ENCODE measurements around the gene C16orf54.
A peak's percentile ranks its signal among the peaks of the same experiment; 100 is the strongest.
"Not testable (repeated sequence)": the region's sequence is repeated elsewhere in the genome, so short reads cannot be mapped to it uniquely, and the experiment has no call there.

The C16orf54 gene

DNA sequence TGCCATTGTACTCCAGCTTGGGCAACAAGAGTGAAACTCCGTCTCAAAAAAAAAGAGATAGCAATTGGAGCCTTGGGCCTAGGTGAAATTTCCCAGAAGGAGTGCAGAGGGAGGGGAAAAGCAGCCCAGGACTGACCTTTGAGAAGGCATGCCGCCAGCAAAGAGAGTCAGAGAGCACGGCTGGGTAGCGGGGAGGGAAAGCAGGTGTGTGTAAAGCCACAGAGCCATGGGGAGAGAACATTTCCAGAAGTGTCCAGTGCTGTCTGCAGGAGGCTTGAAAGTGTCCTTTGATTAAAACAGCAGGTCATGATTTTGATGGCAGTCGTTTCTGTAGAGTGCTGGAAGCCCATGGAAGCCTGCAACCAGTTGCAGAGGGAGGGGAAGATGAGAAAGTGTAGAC is 8.1 kb downstream of the C16orf54 start:
- DNase-seq = no peak

DNA sequence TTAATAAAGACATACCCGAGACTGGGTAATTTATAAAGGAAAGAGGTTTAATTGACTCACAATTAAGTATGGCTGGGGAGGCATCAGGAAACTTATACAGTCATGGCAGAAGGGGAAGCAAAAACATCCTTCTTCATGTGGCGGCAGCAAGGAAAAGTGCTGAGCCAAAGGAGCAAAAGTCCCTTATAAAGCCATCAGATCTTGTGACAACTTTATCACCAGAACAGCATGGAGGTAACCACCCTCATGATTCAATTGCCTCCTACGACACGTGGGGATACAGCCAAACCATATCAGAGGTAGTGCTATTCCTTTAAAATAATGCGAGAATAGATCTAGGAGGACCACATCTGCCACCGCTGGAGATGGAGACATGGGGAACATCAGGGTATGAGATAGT is 9.0 kb downstream of the C16orf54 start:
- DNase-seq = no peak

DNA sequence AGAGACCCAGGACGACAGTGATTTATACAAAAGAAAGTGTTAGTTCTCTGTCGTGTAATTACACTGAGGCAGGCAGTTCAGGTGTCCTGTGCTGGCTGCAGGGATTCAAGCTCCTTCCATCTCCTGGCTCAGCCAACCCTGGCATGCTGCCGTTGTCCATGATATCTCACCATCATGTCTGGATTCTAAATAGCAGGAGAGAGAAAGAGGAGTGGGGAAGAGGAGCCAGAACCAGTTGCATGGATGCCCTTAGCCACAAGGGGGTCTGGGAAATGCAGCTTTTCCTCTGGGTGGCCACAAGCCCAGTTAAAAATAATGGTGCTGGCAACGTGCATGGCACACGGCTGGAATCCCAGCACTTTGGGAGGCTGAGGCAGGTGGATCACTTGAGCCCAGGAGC is 9.7 kb downstream of the C16orf54 start:
- no peak for DNase-seq

DNA sequence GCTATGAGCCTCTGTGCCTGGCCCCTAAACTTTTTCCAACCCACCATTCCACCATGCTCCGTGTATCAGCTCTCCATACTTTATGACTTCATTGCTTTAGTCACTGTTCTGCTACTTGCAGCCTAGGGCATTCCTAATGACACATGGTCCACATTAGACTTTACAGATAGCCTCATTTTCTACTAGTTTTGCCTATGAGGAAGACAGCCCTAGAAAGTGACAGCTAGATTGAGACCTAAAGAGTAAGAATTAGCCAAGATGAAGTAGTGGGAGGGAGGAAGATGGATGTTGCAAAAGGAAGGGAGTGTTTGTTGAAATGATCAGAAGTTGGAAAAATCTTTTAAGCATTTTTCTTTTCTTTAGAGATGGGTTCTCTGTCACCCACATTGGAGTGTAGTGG is 11.0 kb downstream of the C16orf54 start:
- no peak for DNase-seq

DNA sequence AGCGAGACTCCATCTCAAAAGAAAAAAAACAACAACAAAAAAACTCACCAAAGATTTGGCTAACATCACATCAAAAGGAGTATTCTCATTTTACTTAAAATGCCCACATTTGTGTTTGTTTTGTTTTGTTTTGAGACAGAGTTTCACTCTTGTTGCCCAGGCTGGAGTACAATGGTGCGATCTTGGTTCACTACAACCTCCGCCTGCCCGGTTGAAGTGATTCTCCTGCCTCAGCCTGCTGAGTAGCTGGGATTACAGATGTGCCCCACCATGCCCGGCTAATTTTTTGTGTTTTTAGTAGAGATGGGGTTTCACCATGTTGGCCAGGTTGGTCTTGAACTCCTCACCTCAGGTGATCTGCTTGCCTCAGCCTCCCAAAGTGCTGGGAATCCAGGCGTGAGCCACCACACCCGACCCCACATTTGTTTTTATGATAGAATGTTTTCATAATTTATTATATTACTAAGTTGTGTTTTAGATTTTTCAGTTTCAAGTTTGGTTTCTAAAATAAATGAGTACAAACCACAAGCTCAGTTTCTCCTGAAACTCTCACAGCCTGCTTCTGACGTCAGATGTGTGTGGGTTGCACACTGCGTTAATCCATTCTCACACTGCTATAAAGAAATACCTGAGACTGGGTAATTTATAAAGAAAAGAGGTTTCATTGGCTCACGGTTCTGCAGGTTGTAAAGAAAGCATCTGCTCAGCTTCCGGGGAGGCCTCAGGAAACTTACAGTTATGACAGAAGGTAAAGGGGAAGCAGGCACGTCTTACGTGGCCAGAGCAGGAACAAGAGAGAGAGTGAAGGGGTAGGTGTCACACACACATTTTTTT is 13.8 kb downstream of the C16orf54 start:
- not testable (repeated sequence) for DNase-seq

DNA sequence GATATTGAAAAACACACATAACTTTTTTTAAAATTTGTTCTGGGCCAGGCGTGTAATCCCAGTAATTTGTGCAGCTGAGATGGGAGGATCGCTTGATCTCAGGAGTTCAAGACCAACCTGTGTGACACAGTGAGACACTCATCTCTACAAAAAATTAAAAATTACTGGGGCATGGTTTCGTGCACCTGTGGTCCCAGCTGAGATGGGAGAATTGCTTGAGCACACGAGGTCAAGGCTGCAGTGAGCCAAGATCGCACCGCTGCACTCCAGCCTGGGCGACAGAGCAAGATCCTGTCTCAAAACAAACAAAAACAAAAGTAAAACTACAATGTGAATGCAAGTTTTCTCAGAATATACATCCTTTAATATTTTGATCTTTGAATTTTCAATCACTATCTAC is 15.1 kb downstream of the C16orf54 start:
- DNase-seq = no peak

DNA sequence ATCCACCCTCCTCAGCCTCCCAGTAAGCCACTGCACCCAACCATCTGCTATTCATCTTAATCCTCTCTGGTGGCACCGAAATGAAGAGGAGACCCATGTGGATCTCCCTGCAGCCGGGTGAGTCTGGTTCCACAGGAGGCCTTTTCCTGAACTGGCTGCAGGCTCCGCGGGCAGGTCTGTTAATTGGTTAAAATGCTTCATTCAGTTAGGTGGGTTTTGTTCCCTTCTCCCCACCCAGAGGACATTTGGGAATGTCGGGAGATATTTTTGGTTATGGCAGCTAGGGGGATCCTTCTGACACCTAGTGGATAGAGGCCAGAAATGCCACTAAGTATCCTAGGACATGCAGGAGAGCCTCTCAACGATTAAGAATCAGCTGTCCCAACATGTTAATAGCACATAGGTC is 16.7 kb downstream of the C16orf54 start:
- DNase-seq = no peak

DNA sequence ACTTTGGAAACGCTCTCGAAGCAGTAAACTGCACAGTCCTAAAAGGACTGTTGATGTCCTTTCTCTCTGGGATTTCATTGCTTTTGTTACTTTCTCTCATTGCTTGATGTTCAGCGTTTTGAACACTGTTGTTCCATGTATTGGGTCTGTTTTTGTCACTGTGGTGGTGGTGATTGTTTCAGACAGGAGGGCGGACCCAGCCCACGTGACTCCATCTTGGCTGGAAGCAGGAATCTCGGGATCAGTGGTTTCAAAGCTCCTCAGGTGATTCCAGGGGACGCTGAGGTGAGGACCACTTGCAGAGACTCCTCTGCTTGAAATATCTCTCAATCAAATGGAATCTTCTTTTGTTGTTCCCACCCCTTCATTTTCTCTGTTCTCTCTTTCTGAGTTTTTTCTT is 18.3 kb downstream of the C16orf54 start:
- no peak for DNase-seq

DNA sequence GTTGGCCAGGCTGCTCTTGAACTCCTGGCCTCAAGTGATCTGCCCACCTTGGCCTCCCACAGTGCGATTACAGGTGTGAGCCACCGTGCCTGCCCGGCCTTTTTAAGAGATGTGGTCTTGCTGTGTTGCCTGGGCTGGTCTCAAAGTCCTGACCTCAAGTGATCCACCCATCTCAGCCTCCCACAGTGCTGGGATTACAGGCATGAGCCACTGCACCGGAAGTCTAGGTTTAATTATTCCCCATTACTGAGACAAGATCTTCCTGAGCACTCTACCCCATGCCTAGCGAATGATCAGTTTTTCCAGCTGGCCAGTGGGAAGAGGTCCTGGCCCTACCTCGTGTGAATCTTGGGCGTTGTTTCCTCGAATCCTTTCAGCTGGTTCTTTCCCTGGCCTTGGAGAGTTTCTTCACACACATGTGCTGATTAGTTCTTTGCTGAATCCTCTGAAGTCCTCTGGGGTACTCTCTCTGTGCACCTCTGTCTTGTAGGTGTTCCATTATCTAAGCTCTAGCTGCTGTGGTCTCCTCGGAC is 18.9 kb downstream of the C16orf54 start:
- no peak for DNase-seq

DNA sequence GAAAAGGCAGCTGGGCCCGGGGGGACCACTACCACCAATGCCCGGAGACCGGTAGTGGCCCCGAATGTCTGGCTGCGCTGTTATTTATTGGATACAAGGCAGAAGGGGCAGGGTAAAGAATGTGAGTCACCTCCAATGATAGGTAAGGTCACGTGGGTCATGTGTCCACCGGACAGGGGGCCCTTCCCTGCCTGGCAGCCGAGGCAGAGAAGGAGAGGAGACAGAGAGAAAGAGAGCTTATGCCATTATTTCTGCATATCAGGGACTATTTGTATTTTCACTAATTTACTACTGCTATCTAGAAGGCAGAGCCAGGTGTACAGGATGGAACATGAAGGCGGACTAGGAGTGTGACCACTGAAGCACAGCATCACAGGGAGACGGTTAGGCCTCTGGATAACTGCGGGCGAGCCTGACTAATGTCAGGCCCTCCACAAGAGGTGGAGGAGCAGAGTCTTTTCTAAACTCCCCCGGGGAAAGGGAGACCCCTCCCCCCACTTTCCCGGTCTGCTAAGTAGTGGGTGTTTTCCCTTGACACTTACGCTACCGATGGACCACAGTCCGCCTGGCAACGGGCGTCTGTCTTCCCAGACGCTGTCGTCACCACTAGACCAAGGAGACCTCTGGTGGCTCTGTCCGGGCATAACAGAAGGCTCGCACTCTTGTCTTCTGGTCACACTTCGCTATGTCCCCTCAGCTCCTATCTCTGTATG is 24.5 kb downstream of the C16orf54 start:
- not testable (repeated sequence) for DNase-seq

DNA sequence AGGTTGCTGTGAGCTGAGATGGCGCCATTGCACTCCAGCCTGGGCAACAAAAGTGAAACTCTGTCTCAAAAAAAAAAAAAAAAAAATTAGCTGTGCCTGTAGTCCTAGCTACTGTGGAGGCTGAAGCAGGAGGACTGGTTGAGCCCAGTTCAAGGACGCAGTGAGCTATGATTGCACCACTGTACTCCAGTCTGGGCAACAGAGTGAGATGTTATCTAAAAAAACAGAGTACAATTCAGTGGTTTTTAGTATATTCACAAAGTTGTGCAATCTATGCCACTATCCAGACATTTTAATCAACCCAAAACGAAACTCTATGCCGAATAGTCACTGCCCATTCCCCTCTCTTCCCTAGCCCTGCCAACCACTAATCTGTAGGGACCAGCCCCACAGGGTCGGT is 25.1 kb downstream of the C16orf54 start:
- no peak for DNase-seq

DNA sequence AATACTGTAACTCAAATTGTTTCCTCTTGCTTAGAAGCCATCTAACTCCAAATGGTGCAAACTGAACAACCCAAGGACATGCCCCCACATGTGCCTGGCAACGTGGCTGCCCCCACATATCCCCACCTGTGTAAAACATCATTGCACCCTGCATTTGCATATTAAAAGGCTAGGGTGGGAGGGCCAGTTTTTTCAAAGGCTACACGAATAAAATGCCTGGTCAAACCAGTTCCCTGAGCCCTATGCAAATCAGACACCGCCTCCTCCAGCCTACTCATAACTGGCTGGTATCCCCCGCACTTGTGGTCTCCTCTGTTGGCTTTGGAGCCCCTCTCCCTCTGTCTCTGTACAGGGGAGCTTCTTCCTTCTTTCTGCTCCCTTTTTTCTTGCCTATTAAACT is 26.7 kb downstream of the C16orf54 start:
- DNase-seq = no peak

DNA sequence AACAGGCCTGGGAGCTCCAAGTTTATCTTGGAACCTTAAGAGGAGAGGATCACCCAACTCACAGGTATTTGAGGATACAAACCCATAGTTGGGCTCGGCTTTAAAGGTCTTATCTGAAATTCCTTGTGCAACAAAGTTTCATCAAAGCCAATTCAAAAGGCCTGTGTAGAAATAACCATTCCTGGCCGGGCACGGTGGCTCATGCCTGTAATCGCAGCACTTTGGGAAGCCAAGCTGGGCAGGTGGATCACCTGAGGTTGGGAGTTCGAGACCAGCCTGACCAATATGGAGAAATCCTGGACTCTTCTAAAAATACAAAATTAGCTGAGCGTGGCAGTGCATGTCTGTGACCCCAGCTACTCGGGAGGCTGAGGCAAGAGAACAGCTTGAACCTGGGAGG is 28.7 kb downstream of the C16orf54 start:
- no peak for DNase-seq

DNA sequence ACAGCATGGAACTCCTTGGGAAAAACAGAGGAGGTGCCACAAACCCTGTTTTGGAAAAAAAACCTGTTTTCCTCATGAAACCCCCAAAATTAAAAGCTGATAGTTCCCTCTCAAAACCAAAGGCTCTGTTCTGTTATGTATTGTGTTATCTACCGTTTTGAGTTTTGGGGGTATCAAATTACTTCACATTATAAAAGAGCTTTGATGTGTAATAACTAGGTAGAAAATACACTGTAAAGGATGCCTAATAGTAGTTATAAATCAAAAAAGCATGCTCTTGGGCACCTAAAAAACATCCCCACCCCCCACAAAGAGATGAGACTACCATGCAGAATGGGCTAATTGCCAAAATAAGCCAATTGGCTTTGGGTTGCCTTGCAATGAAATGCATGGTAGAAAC is 30.8 kb downstream of the C16orf54 start:
- DNase-seq = no peak

DNA sequence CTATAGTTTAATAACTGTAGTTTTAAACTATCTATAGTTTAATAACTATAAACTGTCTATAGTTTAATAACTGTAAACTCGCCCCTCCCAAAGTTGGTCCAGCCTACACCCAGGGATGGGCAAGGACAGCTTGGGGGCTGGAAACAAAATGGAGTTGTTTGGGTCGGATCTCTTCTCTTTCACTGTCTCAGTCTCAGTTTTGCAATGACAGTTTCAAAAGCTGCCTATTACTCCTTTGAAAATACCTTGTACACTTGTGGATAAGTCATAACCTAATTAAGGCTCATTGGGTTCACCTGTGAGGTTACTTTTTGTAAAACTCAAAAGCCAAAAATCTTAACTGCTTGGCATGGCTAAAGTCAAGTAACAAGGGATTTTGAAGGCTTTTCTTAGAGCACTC is 31.4 kb downstream of the C16orf54 start:
- no peak for DNase-seq

DNA sequence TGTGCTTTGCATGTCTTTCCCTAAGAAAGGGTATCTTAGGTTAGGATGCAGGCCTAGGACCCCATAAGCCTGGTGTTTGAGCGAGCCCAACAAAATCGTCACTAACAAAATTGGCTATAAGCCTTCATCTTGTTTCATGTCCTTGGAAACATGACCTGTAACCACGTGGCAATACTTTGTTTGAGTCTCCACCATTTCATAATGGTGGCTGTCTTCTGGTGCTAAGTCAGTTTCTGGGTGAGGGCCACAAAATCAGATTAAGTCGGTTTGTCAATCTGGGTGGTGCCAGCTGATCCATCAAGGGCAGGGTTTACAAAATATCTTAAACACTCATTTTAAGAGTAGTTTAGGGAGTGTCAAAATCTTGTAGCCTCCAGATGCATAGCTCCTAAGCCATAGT is 33.0 kb downstream of the C16orf54 start:
- DNase-seq = no peak

DNA sequence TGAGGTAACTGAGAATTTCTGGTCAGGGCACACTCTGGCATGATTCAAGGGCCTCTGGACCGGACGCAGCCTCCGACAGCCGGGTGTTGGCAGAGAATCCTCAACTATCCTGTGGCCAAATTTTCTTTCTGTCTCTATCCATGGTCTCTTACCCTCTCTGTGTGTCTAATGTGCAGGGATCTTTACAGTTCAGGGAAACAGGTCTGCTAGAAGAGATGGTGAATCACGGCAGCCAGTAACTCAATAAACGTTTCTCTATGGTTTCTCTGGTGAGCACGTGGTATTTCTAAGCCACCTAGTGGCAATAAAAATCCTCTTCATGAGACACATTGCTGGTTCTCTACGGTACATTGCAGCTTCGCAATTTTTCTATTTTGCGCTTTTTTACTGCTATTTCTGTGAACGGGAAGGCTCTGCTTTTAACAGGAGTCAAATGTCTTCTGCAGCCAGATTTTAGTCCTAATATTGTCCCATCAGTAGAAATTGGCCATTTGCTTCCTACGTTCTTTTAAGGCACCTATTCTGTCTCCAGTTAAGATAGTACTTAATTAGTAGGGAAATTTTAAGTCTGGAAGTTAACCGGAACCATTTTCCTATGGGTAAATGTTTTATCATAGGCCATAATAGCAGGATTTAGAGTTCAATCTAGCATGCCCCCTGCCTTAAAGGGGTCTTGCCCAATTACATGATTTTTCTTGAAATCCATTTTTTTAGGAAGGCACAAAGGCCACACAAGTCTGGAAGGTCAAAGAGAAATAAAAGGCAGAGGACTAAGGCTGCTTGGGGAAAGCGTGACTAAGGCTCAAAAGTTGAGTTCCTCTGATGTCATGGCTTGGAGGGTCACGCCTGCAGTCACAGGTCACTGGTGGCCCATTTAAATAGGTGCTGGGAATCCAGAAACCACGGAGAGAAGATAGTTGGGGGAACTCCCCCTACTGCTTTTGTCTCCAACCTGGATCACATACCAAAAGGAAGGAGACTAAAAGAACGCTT is 35.3 kb downstream of the C16orf54 start:
- DNase-seq = peak; percentile 16

DNA sequence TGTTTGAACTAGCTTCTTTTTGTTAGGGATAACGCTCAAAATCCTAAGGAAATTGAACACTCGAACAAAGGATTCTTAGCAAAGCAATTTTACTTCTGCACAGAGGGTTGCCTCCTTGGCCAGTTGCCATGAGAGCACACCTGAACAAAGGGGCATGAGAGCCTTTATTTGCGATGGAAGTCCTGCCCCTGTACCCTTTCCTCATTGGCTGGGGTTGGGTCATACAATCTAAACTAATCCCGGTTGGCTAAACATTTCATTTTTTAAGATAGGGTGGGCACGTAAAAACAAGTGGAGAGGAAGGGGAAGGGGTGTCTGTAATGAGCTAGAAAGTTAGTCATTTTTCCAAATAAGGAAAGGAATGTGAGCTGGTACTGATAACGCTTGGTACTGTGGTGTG is 36.1 kb downstream of the C16orf54 start:
- DNase-seq = not testable (repeated sequence)

DNA sequence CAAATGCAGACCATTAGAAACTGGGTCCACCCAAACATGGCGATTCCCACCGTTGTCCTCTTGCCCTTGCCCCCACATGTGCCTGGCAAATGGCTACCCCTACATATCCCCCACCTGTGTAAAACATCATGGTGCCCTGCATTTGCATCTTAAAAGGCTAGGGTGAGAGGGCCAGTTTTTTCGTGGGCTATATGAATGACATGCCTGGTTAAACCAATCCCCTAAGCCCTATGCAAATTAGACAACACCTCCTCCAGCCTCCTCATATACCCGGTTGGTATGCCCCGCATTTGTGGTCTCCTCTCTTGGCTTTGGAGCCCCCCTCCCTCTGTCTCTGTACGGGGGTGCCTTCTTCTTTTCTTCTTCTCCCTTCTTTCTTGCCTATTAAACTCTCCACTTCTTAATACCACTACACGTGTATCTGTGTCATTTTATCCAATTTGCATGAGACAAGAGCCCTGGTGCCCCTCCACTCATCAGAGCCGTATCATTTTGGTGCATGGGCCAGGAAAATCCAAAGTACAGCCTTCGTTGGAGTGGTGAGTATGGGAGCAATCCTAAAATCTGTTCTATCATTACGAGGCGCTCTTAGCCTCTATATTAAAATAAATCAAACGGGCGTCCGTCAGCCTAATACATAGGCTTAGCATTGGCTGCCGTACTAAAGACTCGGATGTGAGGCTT is 36.7 kb downstream of the C16orf54 start:
- no peak for DNase-seq

DNA sequence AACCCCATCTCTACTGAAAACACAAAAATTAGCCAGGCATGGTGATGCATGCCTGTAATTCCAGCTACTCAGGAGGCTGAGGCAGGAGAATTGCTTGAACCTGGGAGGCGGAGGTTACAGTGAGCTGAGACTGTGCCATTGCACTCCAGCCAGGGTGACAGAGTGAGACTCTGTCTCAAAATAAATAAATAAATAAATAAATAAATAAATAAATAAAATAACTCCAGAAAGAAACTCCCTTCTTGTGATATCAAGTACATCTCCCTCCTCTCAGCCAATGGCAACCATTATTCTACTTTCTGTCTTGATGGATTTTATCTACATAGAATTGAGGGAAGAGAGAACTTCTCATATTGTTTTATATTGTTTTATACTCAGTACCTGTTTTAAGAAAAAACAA is 38.6 kb downstream of the C16orf54 start:
- DNase-seq = not testable (repeated sequence)

DNA sequence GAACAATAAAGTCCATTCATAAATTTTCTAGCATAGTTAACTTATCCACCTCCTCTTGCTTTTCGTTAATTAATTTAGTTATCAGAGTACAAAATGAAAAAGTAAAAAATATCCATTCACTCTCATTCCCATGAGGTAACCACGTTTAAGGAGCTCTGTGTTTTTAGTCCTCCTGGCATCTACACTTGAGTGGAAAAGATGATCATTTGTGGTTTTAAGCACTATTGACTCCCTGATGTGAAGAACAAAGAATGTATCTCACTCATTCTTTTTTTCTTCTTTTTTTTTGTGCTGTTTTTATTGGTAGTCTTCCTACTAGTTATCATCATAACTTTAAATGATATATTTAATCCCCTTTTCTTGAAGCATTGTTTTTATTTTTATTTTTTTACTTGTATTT is 40.8 kb downstream of the C16orf54 start:
- DNase-seq = no peak

DNA sequence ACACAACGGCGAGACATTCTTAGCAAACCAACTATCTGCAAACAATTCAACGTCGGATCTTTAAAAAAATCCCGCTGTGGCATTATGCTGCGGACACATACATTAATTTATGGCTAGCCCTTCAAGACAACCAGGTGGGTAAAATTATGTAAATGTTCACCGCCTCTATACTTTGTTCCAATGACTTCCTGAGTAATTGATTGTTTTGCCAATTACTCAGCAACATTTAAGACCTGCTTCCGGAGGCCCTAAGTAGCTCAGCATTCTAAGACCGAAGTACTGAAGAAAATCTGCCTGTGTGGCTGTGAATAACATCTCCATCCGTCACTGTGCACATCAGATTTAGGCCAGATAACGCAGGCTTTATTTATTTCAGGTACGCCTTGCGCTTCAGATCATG is 43.5 kb downstream of the C16orf54 start:
- no peak for DNase-seq

DNA sequence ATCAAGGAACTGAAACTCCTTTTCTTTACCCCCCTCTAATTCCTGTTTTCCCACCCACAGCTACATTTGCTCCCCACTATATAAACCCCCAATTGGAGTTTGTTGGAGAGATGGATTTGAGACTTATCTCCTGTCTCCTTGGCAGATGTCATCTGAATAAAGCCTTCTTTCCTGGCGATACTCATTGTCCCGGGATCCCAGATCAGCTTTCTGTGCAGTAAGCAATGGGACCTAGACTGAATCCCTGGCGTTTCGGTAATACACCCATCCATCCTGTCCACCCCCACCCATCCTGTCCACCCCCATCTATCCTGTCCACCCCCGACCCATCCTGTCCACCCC is 44.6 kb downstream of the C16orf54 start:
- DNase-seq = no peak
